Measurements from ENCODE around the gene CHAMP1.

DNA sequence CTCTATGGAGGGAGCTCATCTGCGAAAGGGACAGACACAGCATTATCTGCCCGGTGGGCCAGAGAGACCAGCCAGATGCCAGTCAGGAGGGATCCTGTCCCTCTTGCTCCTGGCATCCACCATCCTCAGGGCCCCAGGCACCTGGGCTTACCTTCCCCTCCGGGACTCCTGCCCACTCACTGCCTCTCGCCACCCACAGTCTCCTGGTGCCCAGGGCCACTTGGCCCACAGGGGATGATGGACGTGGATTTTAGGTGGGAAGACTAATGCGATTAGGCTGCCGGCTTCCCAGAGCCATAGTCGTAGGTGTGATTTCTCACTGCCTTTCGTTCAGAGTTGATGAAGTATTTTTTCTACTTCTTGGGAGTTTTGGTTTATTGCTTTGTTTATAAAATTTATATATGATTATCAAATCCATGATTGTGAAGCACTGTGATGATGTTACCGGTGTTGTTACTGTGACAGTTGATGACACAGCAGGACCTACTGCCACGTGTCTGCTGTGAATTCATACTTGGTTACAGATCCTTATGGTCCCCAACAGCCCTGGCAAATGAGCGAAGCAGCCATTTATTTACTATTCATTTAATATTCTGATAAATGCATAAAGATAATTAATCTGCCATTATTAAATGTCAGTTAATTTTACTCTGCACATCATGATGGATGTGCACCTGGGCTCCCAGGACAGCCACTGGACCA, 14.5 kb upstream of the CHAMP1 start:
- TF ChIP-seq, protein P1, sequence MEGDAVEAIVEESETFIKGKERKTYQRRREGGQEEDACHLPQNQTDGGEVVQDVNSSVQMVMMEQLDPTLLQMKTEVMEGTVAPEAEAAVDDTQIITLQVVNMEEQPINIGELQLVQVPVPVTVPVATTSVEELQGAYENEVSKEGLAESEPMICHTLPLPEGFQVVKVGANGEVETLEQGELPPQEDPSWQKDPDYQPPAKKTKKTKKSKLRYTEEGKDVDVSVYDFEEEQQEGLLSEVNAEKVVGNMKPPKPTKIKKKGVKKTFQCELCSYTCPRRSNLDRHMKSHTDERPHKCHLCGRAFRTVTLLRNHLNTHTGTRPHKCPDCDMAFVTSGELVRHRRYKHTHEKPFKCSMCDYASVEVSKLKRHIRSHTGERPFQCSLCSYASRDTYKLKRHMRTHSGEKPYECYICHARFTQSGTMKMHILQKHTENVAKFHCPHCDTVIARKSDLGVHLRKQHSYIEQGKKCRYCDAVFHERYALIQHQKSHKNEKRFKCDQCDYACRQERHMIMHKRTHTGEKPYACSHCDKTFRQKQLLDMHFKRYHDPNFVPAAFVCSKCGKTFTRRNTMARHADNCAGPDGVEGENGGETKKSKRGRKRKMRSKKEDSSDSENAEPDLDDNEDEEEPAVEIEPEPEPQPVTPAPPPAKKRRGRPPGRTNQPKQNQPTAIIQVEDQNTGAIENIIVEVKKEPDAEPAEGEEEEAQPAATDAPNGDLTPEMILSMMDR (IDR thresholded peaks at IDR 0.05; ENCODE audit: insufficient read depth, low read depth, low read length) = no peak
- no peak for TF ChIP-seq EZH2 (IDR thresholded peaks at IDR 0.05; ENCODE audit: insufficient read depth, low read length)
